Mesenchymal stem cell (in vitro differentiated cells and primary cell): ENCODE measurements around the gene VEGFB.

Experiments used
- DNase-seq: peaks from one replicate; pipeline ENCODE4 v3.0.0-alpha.2; 2013
- H2AFZ ChIP-seq: one replicate; pipeline ENCODE4 v1.6.1; 2013; ENCODE audit warnings: low read depth, mild to moderate bottlenecking, control low read depth, inconsistent platforms, low read length, moderate library complexity
- H2AK5ac ChIP-seq: 2 replicates; pipeline ENCODE4 v1.6.1; 2013; ENCODE audit warnings: low read length, moderate library complexity, mild to moderate bottlenecking, inconsistent platforms; ENCODE audit not compliant: severe bottlenecking
- H2BK120ac ChIP-seq: one replicate; pipeline ENCODE4 v1.6.1; 2013; ENCODE audit warnings: low read depth, mild to moderate bottlenecking, inconsistent platforms, low read length, moderate library complexity
- H2BK12ac ChIP-seq, 2 experiments: one replicate each; pipeline ENCODE4 v1.6.1; 2013; ENCODE audit warnings: inconsistent platforms in 2 of 2, low read length in 2 of 2, mild to moderate bottlenecking in 2 of 2, moderate library complexity in 2 of 2, control low read depth in 1 of 2
- H2BK15ac ChIP-seq: one replicate; pipeline ENCODE4 v1.6.1; 2013; ENCODE audit warnings: mild to moderate bottlenecking, low read depth, inconsistent platforms; ENCODE audit not compliant: poor library complexity, severe bottlenecking
- H2BK5ac ChIP-seq: 2 replicates; pipeline ENCODE4 v1.6.1; 2013; ENCODE audit warnings: low read depth, mild to moderate bottlenecking, low read length, control low read depth, inconsistent platforms; ENCODE audit not compliant: poor library complexity, severe bottlenecking
- H3K14ac ChIP-seq, 2 experiments: one replicate each; pipeline ENCODE4 v1.6.1; 2013; ENCODE audit warnings: inconsistent platforms in 2 of 2, low read length in 2 of 2, control low read depth in 1 of 2, mild to moderate bottlenecking in 1 of 2, moderate library complexity in 1 of 2
- H3K18ac ChIP-seq, 2 experiments: one replicate each; pipeline ENCODE4 v1.6.1; 2013; ENCODE audit warnings: inconsistent platforms in 2 of 2, low read length in 2 of 2, control low read depth in 1 of 2, low read depth in 1 of 2, mild to moderate bottlenecking in 1 of 2
- H3K23ac ChIP-seq, 2 experiments: one replicate each; pipeline ENCODE4 v1.6.1; 2013; ENCODE audit warnings: inconsistent platforms in 2 of 2, low read length in 2 of 2, mild to moderate bottlenecking in 2 of 2, moderate library complexity in 2 of 2, control low read depth in 1 of 2
- H3K27ac ChIP-seq: 2 replicates; pipeline ENCODE4 v1.5.1; 2013; ENCODE audit warnings: mild to moderate bottlenecking, moderate library complexity, low read length, control low read depth, inconsistent platforms; ENCODE audit not compliant: poor library complexity, severe bottlenecking
- H3K27me3 ChIP-seq, 2 experiments: 2 replicates each; pipeline versions ENCODE4 v1.6.1 to v1.7.0; 2013; ENCODE audit warnings: low read length in 2 of 2, mild to moderate bottlenecking in 2 of 2, moderate library complexity in 2 of 2, control low read depth in 1 of 2, inconsistent platforms in 1 of 2; ENCODE audit not compliant: control insufficient read depth in 1 of 2, insufficient read depth in 1 of 2
- H3K36me3 ChIP-seq, 2 experiments: 2 replicates each; pipeline versions ENCODE4 v1.6.1 to v1.7.0; 2013; ENCODE audit warnings: low read length in 2 of 2, control low read depth in 1 of 2, inconsistent platforms in 1 of 2, low read depth in 1 of 2, mild to moderate bottlenecking in 1 of 2; ENCODE audit not compliant: insufficient read depth in 2 of 2, control insufficient read depth in 1 of 2
- H3K4ac ChIP-seq, 2 experiments: one replicate each; pipeline ENCODE4 v1.6.1; 2013; ENCODE audit warnings: inconsistent platforms in 2 of 2, low read length in 2 of 2, mild to moderate bottlenecking in 2 of 2, moderate library complexity in 2 of 2, control low read depth in 1 of 2, low read depth in 1 of 2
- H3K4me1 ChIP-seq: 2 replicates; pipeline ENCODE4 v1.6.1; 2013; ENCODE audit warnings: low read depth, low read length, control low read depth; ENCODE audit not compliant: control insufficient read depth, insufficient read depth
- H3K4me2 ChIP-seq: 2 replicates; pipeline ENCODE4 v1.6.1; 2013; ENCODE audit warnings: low read length, mild to moderate bottlenecking, inconsistent platforms; ENCODE audit not compliant: poor library complexity, severe bottlenecking
- H3K4me3 ChIP-seq, 2 experiments: 2 replicates each; pipeline versions ENCODE4 v1.5.1 to v1.7.0; 2013; ENCODE audit warnings: low read length in 2 of 2, mild to moderate bottlenecking in 2 of 2, control low read depth in 1 of 2, low read depth in 1 of 2; ENCODE audit not compliant: insufficient read depth in 1 of 2
- H3K79me1 ChIP-seq: replicated peaks from 2 replicates; pipeline ENCODE4 v1.6.1; 2013; ENCODE audit warnings: mild to moderate bottlenecking, control low read depth, low read length, inconsistent platforms; ENCODE audit not compliant: poor library complexity, severe bottlenecking
- H3K9ac ChIP-seq: 2 replicates; pipeline ENCODE4 v1.7.0; 2013; ENCODE audit warnings: mild to moderate bottlenecking, low read length, moderate library complexity
- H3K9me3 ChIP-seq: 2 replicates; pipeline ENCODE4 v1.7.0; 2013; ENCODE audit warnings: mild to moderate bottlenecking, low read length; ENCODE audit not compliant: control insufficient read depth
- H4K8ac ChIP-seq: one replicate; pipeline ENCODE4 v1.6.1; 2013; ENCODE audit warnings: inconsistent platforms, mild to moderate bottlenecking, low read length, moderate library complexity
- H4K91ac ChIP-seq: one replicate; pipeline ENCODE4 v1.6.1; 2013; ENCODE audit warnings: mild to moderate bottlenecking, low read length, inconsistent platforms
- WGBS: methylation state at CpG from one replicate; pipeline ENCODE4 v1.1.7; 2013; ENCODE audit warnings: mixed read lengths; 5-methylcytosine and 5-hydroxymethylcytosine counted together

The VEGFB gene

GRCh38 chr11:64252003-64252872 is 17.9 kb downstream of the VEGFB start:
- H3K4me3 ChIP-seq = peak overlapping the region; percentile 78 to 85
- H2AFZ ChIP-seq = peak overlapping the region; percentile 29
- H3K9me3 ChIP-seq = no peaks in the 10 kb centered on the region
- peak overlapping the region; percentile 21 for H4K8ac ChIP-seq
- peak overlapping the region; percentile 92 for H3K4me2 ChIP-seq
- H3K36me3 ChIP-seq = peaks cover 21 to 31% of the 10 kb centered on the region in 2 experiments
- H2BK5ac ChIP-seq = no peak overlapping the region
- H3K14ac ChIP-seq = peak overlapping the region; percentile 28 to 96
- WGBS = 5% methylated on average over 19 of the region's 23 CpGs
- peak overlapping the region; percentile 91 for H3K9ac ChIP-seq
- no peak overlapping the region for H3K27ac ChIP-seq
- H2BK15ac ChIP-seq = peak overlapping the region; percentile 28
- H3K18ac ChIP-seq = peak overlapping the region; percentile 40 to 71
- peak overlapping the region; percentile 36 for H4K91ac ChIP-seq
- peak overlapping the region; percentile 42 for H2BK120ac ChIP-seq
- H3K4me1 ChIP-seq = peaks cover 37% of the 10 kb centered on the region
- H3K79me1 ChIP-seq = peaks cover 31% of the 10 kb centered on the region
- H2AK5ac ChIP-seq = peak overlapping the region; percentile 38
- H3K27me3 ChIP-seq = no peaks in the 10 kb centered on the region
- H3K23ac ChIP-seq = no peak overlapping the region
- peak overlapping the region; percentile 38 to 45 for H2BK12ac ChIP-seq
- H3K4ac ChIP-seq = peak overlapping the region in 1 of 2 experiments; percentile 85
- DNase-seq = peak; percentile 51

- H3K36me3 ChIP-seq = peaks cover 27 to 38% of the 10 kb centered on the region in 2 experiments
- H3K14ac ChIP-seq = no peak overlapping the region
- peak overlapping the region in 1 of 2 experiments; percentile 85 for H3K4me3 ChIP-seq
- no peak for DNase-seq
- H2BK5ac ChIP-seq = no peak overlapping the region
- no peak overlapping the region for H2AFZ ChIP-seq
- peak overlapping the region; percentile 10 for H2AK5ac ChIP-seq
- H3K18ac ChIP-seq = no peak overlapping the region
- H3K4ac ChIP-seq = no peak overlapping the region
- WGBS = 85% methylated on average over 8 of the region's 8 CpGs
- no peak overlapping the region for H2BK15ac ChIP-seq
- H3K23ac ChIP-seq = no peak overlapping the region
- no peak overlapping the region for H3K27ac ChIP-seq
- H3K27me3 ChIP-seq = no peaks in the 10 kb centered on the region
- no peak overlapping the region for H4K8ac ChIP-seq
- peaks cover 31% of the 10 kb centered on the region for H3K79me1 ChIP-seq
- no peak overlapping the region for H2BK120ac ChIP-seq
- H3K4me1 ChIP-seq = peaks cover 33% of the 10 kb centered on the region
- H3K4me2 ChIP-seq = peak overlapping the region; percentile 17
- peak overlapping the region; percentile 38 for H3K9ac ChIP-seq
- no peak overlapping the region for H2BK12ac ChIP-seq
- no peaks in the 10 kb centered on the region for H3K9me3 ChIP-seq
- no peak overlapping the region for H4K91ac ChIP-seq
Measured at GRCh38 chr11:64253043-64253442, 18.7 kb downstream of the VEGFB start.

- Histone ChIP-seq H2BK12ac (no peak overlapping the region), H3K36me3 (peaks cover 31 to 43% of the 10 kb centered on the region in 2 experiments), H2BK5ac (no peak overlapping the region), H2BK120ac (no peak overlapping the region), H3K14ac (no peak overlapping the region), H2BK15ac (no peak overlapping the region), H3K18ac (no peak overlapping the region), H3K23ac (peak overlapping the region in 1 of 2 experiments; percentile 49), H3K4me1 (peaks cover 33% of the 10 kb centered on the region), H3K9ac (no peak overlapping the region), H3K4me2 (no peak overlapping the region), H3K4me3 (no peak overlapping the region), H3K27ac (no peak overlapping the region), H2AFZ (no peak overlapping the region), H3K4ac (no peak overlapping the region), H3K27me3 (no peaks in the 10 kb centered on the region), H4K91ac (no peak overlapping the region), H4K8ac (no peak overlapping the region), H3K9me3 (no peaks in the 10 kb centered on the region), H2AK5ac (no peak overlapping the region), H3K79me1 (peaks cover 34% of the 10 kb centered on the region)
- DNase-seq = no peak
- 85% methylated on average over 5 of the region's 5 CpGs for WGBS
Measured at GRCh38 chr11:64253481-64253880, 19.1 kb downstream of the VEGFB start.

GRCh38 chr11:64254326-64254725 is 19.9 kb downstream of the VEGFB start:
- WGBS = 91% methylated on average over 7 of the region's 7 CpGs
- no peak overlapping the region for H3K9ac ChIP-seq

More at GRCh38 chr11:64254326-64254725, 19.9 kb downstream of the VEGFB start:
- Histone ChIP-seq H3K4me3 (no peak overlapping the region), H3K27me3 (no peaks in the 10 kb centered on the region), H3K9me3 (no peaks in the 10 kb centered on the region), H3K27ac (no peak overlapping the region), H3K18ac (no peak overlapping the region), H2AK5ac (no peak overlapping the region), H3K4me1 (peaks cover 35% of the 10 kb centered on the region), H2BK12ac (no peak overlapping the region), H4K91ac (no peak overlapping the region), H2BK15ac (peak overlapping the region; percentile 15), H3K23ac (no peak overlapping the region), H3K4ac (peak overlapping the region in 1 of 2 experiments; percentile 12), H2AFZ (no peak overlapping the region), H2BK5ac (no peak overlapping the region), H2BK120ac (no peak overlapping the region), H3K36me3 (peaks cover 39 to 51% of the 10 kb centered on the region in 2 experiments), H3K79me1 (peaks cover 35% of the 10 kb centered on the region), H3K14ac (no peak overlapping the region), H3K4me2 (no peak overlapping the region), H4K8ac (no peak overlapping the region)
- no peak for DNase-seq
